ENCODE data around the gene ZBTB40. TPM values are rescaled to one million over a fixed set of nuclear protein-coding genes. Genes with fewer than 3 reads are reported as not detected.

Gene ZBTB40
- total and polyA plus RNA-seq, 10 of the 15 experiments (the other 5 are each of a cell fraction or from before 2014, with no cell fraction given): 1.9 to 14.4 (median 9.0) TPM

DNA sequence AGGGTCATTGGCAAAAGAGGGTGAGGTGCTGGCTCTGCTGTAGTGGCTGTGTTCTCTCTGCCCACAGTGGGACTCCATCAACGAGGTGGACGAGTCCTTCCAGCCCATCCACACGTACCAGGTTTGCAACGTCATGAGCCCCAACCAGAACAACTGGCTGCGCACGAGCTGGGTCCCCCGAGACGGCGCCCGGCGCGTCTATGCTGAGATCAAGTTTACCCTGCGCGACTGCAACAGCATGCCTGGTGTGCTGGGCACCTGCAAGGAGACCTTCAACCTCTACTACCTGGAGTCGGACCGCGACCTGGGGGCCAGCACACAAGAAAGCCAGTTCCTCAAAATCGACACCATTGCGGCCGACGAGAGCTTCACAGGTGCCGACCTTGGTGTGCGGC, 124.5 kb downstream of the ZBTB40 start:
- ChIA-PET RAD21 (ENCODE audit: unreplicated experiment) (no interaction called here), SMC1A (ENCODE audit: uncharacterized antibody, unreplicated experiment) (no interaction called here), CTCF (interaction anchor here (0.7 kb wide), 1 partner anchor 38 kb away, joined by 3 read pairs; no protein-coding TSS in a partner anchor), POLR2A (no interaction called here)
- FAIRE-seq (no peak), DNase-seq (ENCODE audit: low read depth, low spot score) (no peak), ATAC-seq (no peak)
- in situ Hi-C loops (cut with MboI) (no loop called here), intact Hi-C loops (cut with micrococcal nuclease; ENCODE audit: unreplicated experiment) (no loop called here)
- WGBS (ENCODE audit: insufficient coverage, insufficient replicate concordance, low lambda C conversion rate, missing lambda C conversion rate): 76% methylated on average over 23 of the region's 23 CpGs
- H2AFZ ChIP-seq (ENCODE audit: control insufficient read depth, low read depth, low read length): no peak overlapping the region
- H3K27me3 ChIP-seq (replicated peaks in 1 of 2; ENCODE audit: control insufficient read depth in 2 of 2, insufficient read depth in 2 of 2, low read length in 1 of 2): no peaks in the 10 kb centered on the region; a peak in 1 of 4 replicates
- no peaks in the 10 kb centered on the region for H3K4me1 ChIP-seq (ENCODE audit: control insufficient read depth, insufficient read depth, low read length)
- no peak overlapping the region for H3K4me2 ChIP-seq (ENCODE audit: control insufficient read depth, insufficient read depth)
- no peak for TF ChIP-seq HDAC6 (IDR thresholded peaks at IDR 0.05; ENCODE audit: unreplicated experiment)
- no peak overlapping the region for H3K4me3 ChIP-seq
- H3K27ac ChIP-seq (ENCODE audit: control insufficient read depth, insufficient read depth): no peak overlapping the region
- no peaks in the 10 kb centered on the region for H3K36me3 ChIP-seq (ENCODE audit: control insufficient read depth in 2 of 2, insufficient read depth in 2 of 2, low read length in 1 of 2)
- no peaks in the 10 kb centered on the region for H3K79me2 ChIP-seq (ENCODE audit: control insufficient read depth, insufficient read depth, low read length)
- peaks cover 2% of the 10 kb centered on the region; the same call in 1 of the 3 replicates for H3K9me3 ChIP-seq (replicated peaks; ENCODE audit: control insufficient read depth, insufficient read depth, low read length)
- H3K9ac ChIP-seq (ENCODE audit: control insufficient read depth, insufficient read depth, low read length): no peak overlapping the region
- H4K20me1 ChIP-seq (ENCODE audit: control insufficient read depth, insufficient read depth): no peaks in the 10 kb centered on the region
- BruUV-seq (replicated peaks): no TSS peak

DNA sequence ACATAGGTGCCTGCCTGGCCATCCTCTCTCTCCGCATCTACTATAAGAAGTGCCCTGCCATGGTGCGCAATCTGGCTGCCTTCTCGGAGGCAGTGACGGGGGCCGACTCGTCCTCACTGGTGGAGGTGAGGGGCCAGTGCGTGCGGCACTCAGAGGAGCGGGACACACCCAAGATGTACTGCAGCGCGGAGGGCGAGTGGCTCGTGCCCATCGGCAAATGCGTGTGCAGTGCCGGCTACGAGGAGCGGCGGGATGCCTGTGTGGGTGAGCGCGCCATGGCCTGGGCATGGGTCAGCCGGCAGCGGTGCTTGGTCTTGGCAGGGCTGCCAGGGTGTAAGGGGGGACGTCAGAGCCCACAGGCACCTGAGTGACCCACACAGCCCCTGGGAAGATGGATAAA, 125.0 kb downstream of the ZBTB40 start:
- no peaks in the 10 kb centered on the region for H3K36me3 ChIP-seq (ENCODE audit: control insufficient read depth in 2 of 2, insufficient read depth in 2 of 2, low read length in 1 of 2)
- SMC1A ChIA-PET (ENCODE audit: uncharacterized antibody, unreplicated experiment): no interaction called here
- intact Hi-C loops (cut with micrococcal nuclease; ENCODE audit: unreplicated experiment) (no loop called here), in situ Hi-C loops (cut with MboI) (no loop called here)
- no peaks in the 10 kb centered on the region for H4K20me1 ChIP-seq (ENCODE audit: control insufficient read depth, insufficient read depth)
- H3K79me2 ChIP-seq (ENCODE audit: control insufficient read depth, insufficient read depth, low read length): no peaks in the 10 kb centered on the region
- H3K4me1 ChIP-seq (ENCODE audit: control insufficient read depth, insufficient read depth, low read length): no peaks in the 10 kb centered on the region
- TF ChIP-seq SREBF1 (IDR thresholded peaks at IDR 0.05; ENCODE audit: low read length) (no peak), ZNF217 (IDR thresholded peaks at IDR 0.05) (no peak), HDAC6 (IDR thresholded peaks at IDR 0.05; ENCODE audit: unreplicated experiment) (no peak), FOXM1 (IDR thresholded peaks at IDR 0.05; ENCODE audit: low read depth, low read length) (no peak), KAT2A (conservative IDR thresholded peaks at IDR 0.05; ENCODE audit: control insufficient read depth, low read depth, low read length) (no peak)
- TF ChIP-seq, protein P1, sequence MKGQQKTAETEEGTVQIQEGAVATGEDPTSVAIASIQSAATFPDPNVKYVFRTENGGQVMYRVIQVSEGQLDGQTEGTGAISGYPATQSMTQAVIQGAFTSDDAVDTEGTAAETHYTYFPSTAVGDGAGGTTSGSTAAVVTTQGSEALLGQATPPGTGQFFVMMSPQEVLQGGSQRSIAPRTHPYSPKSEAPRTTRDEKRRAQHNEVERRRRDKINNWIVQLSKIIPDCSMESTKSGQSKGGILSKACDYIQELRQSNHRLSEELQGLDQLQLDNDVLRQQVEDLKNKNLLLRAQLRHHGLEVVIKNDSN (IDR thresholded peaks at IDR 0.05; ENCODE audit: borderline replicate concordance, extremely low read length, insufficient read depth, low read depth, low read length): no peak
- H3K9ac ChIP-seq (ENCODE audit: control insufficient read depth, insufficient read depth, low read length): no peak overlapping the region
- no peak overlapping the region for H3K4me2 ChIP-seq (ENCODE audit: control insufficient read depth, insufficient read depth)
- POLR2A ChIA-PET: no interaction called here
- CTCF ChIA-PET: no interaction called here
- no TSS peak for BruUV-seq (replicated peaks)
- H3K9me3 ChIP-seq (replicated peaks; ENCODE audit: control insufficient read depth, insufficient read depth, low read length): peaks cover 2% of the 10 kb centered on the region; the same call in 1 of the 3 replicates
- H2AFZ ChIP-seq (ENCODE audit: control insufficient read depth, low read depth, low read length): no peak overlapping the region
- no peak for FAIRE-seq
- no peaks in the 10 kb centered on the region; a peak in 1 of 4 replicates for H3K27me3 ChIP-seq (replicated peaks in 1 of 2; ENCODE audit: control insufficient read depth in 2 of 2, insufficient read depth in 2 of 2, low read length in 1 of 2)
- RAD21 ChIA-PET (ENCODE audit: unreplicated experiment): no interaction called here
- no peak overlapping the region for H3K4me3 ChIP-seq
- H3K27ac ChIP-seq (ENCODE audit: control insufficient read depth, insufficient read depth): no peak overlapping the region
- DNase-seq (ENCODE audit: low read depth, low spot score): no peak
- ATAC-seq: no peak
- WGBS (ENCODE audit: insufficient coverage, insufficient replicate concordance, low lambda C conversion rate, missing lambda C conversion rate): 62% methylated on average over 13 of the region's 24 CpGs

Measured in GM12878 (cell line).